GM23248 (cell line): Measurements from ENCODE around the gene ARFRP1.

Source experiments
- EZH2 ChIP-seq: fragments of 200-600 bp; sonication (generic); IDR thresholded peaks from 2 replicates; pipeline ENCODE4 v1.6.1; 2018; ENCODE audit warnings: antibody characterized with exemption, mild to moderate bottlenecking; ENCODE audit not compliant: insufficient read depth, poor library complexity, severe bottlenecking
- EZH2phosphoT487 ChIP-seq: fragments of 200-600 bp; sonication (generic); IDR thresholded peaks from 2 replicates; pipeline ENCODE4 v1.6.1; 2018; ENCODE audit warnings: antibody characterized with exemption, moderate library complexity, mild to moderate bottlenecking, low read depth; ENCODE audit not compliant: insufficient read depth

GRCh38 chr20:63745961-63746731 is 38.4 kb upstream of the ARFRP1 start:
- TF ChIP-seq EZH2phosphoT487 (no peak), EZH2 (no peak)
